ENCODE data around the gene SMPDL3B.

GRCh38 chr1:27963393-27963792 lies 28.6 kb downstream of the SMPDL3B start:
- TF ChIP-seq CTCF (conservative IDR thresholded peaks at IDR 0.05) (no peak), ZFX (IDR thresholded peaks at IDR 0.05) (no peak)
